A673 (cell line): ENCODE data around the gene FAM171A2. TPM values are rescaled to one million over a fixed set of nuclear protein-coding genes. Genes with fewer than 3 reads are reported as not detected.

Experiments
- BruUV-seq: library from RNA; stranded (reverse); fragments of 400-500 nt; replicated peaks from 2 replicates; lab custom pipeline; 2021; lab: Mats Ljungman, UMichigan
- CTCF ChIA-PET: fragments of 300-600 bp; sonication (Branson Sonifier 250); formaldehyde crosslinking; loops from one replicate; lab custom pipeline; 2022; ENCODE audit warnings: antibody characterized with exemption; lab: Charles Lee
- POLR2A ChIA-PET: fragments of 300-600 bp; sonication (Branson Sonifier 250); formaldehyde crosslinking; loops from one replicate; lab custom pipeline; 2022; ENCODE audit warnings: antibody characterized with exemption; ENCODE audit not compliant: low non-redundant PET; lab: Charles Lee
- DNase-seq: peaks from one replicate; pipeline ENCODE4 v3.0.0-alpha.2; 2015; ENCODE audit warnings: low spot score
- H3K27ac ChIP-seq: fragments of 200-600 bp; sonication (generic); 2 replicates; pipeline ENCODE4 v1.5.1; 2016; ENCODE audit warnings: mixed run types, low read depth, mild to moderate bottlenecking, mixed read lengths, antibody characterized with exemption, low read length; ENCODE audit not compliant: poor library complexity, severe bottlenecking
- H3K27me3 ChIP-seq: fragments of 200-600 bp; sonication (generic); replicated peaks from 2 replicates; pipeline ENCODE4 v1.6.1; 2017; ENCODE audit warnings: mixed run types, low read depth, mild to moderate bottlenecking, mixed read lengths, antibody characterized with exemption, low read length; ENCODE audit not compliant: insufficient read depth, poor library complexity
- H3K36me3 ChIP-seq: fragments of 200-600 bp; sonication (generic); 2 replicates; pipeline ENCODE4 v1.6.1; 2016; ENCODE audit warnings: mixed run types, mild to moderate bottlenecking, mixed read lengths, antibody characterized with exemption, low read length; ENCODE audit not compliant: insufficient read depth, poor library complexity, severe bottlenecking
- H3K4me1 ChIP-seq: fragments of 200-600 bp; sonication (generic); 2 replicates; pipeline ENCODE4 v1.6.1; 2017; ENCODE audit warnings: mixed run types, mild to moderate bottlenecking, mixed read lengths, antibody characterized with exemption, low read length; ENCODE audit not compliant: insufficient read depth, poor library complexity, severe bottlenecking
- H3K4me3 ChIP-seq: fragments of 200-600 bp; sonication (generic); 2 replicates; pipeline ENCODE4 v1.5.1; 2016; ENCODE audit warnings: low read depth, mixed run types, mild to moderate bottlenecking, mixed read lengths, low read length; ENCODE audit not compliant: poor library complexity, severe bottlenecking
- H3K9me3 ChIP-seq: fragments of 200-600 bp; sonication (generic); 2 replicates; pipeline ENCODE4 v1.6.1; 2016; ENCODE audit warnings: mixed run types, low read depth, mild to moderate bottlenecking, mixed read lengths, antibody characterized with exemption, low read length; ENCODE audit not compliant: poor library complexity, severe bottlenecking
- CTCF ChIP-seq: fragments of 300-800, 200-600 bp; sonication (generic); conservative IDR thresholded peaks from 2 replicates; pipeline ENCODE4 v1.5.1; 2017; ENCODE audit warnings: low read depth, mild to moderate bottlenecking, antibody characterized with exemption, low read length, moderate library complexity, mixed read lengths
- EZH2 ChIP-seq: fragments of 200-600 bp; sonication (generic); IDR thresholded peaks from 2 replicates; pipeline ENCODE4 v1.6.1; 2017; ENCODE audit warnings: borderline replicate concordance, low read depth, mild to moderate bottlenecking, mixed read lengths, antibody characterized with exemption, low read length; ENCODE audit not compliant: poor library complexity, severe bottlenecking
- intact Hi-C: fragments of 100-400 bp; cut with micrococcal nuclease; formaldehyde crosslinking; loops from one replicate; pipeline ENCODE4 v1.10.0; 2022; ENCODE audit not compliant: unreplicated experiment
- total RNA-seq: library from RNA; stranded (reverse); gene quantifications from 2 replicates; pipeline ENCODE4 v1.2.3, GENCODE V29; 2021

Gene FAM171A2
- total RNA-seq, 1 experiment from 2014 or later = 12.8 TPM

GRCh38 chr17:44380767-44381166 is 17.1 kb upstream of the FAM171A2 start:
- Histone ChIP-seq H3K27me3 (no peaks in the 10 kb centered on the region), H3K9me3 (no peaks in the 10 kb centered on the region), H3K4me3 (no peak overlapping the region), H3K27ac (no peak overlapping the region), H3K4me1 (no peaks in the 10 kb centered on the region), H3K36me3 (no peaks in the 10 kb centered on the region)
- ChIA-PET POLR2A (no interaction called here), CTCF (no interaction called here)
- intact Hi-C loops = no loop called here
- no peak for DNase-seq
- TF ChIP-seq EZH2 (no peak), CTCF (no peak)
- BruUV-seq = no TSS peak

GRCh38 chr17:44379887-44380286 is 16.2 kb upstream of the FAM171A2 start:
- Histone ChIP-seq H3K4me1 (no peaks in the 10 kb centered on the region), H3K27me3 (no peaks in the 10 kb centered on the region), H3K9me3 (no peaks in the 10 kb centered on the region), H3K4me3 (no peak overlapping the region), H3K36me3 (no peaks in the 10 kb centered on the region), H3K27ac (no peak overlapping the region)
- no peak for DNase-seq
- TF ChIP-seq CTCF (no peak), EZH2 (no peak)
- CTCF ChIA-PET = no interaction called here
- intact Hi-C loops = no loop called here
- POLR2A ChIA-PET = no interaction called here
- no TSS peak for BruUV-seq

GRCh38 chr17:44378171-44378705 is 14.6 kb upstream of the FAM171A2 start:
- Histone ChIP-seq H3K4me3 (no peak overlapping the region), H3K27ac (no peak overlapping the region), H3K9me3 (no peaks in the 10 kb centered on the region), H3K36me3 (no peaks in the 10 kb centered on the region), H3K4me1 (no peaks in the 10 kb centered on the region), H3K27me3 (no peaks in the 10 kb centered on the region)
- TF ChIP-seq EZH2 (no peak), CTCF (no peak)
- ChIA-PET CTCF (no interaction called here), POLR2A (no interaction called here)
- DNase-seq = no peak
- intact Hi-C loops = no loop called here
- no TSS peak for BruUV-seq
